Measurements from ENCODE around the gene CMPK2.

CMPK2 gene

GRCh38 chr2:6881046-6881445 is 15.3 kb upstream of the CMPK2 start:
- Histone ChIP-seq H3K27me3 (replicated peaks; ENCODE audit: control insufficient read depth, insufficient read depth, low read length, poor library complexity, severe bottlenecking) (no peaks in the 10 kb centered on the region), H3K4me3 (ENCODE audit: insufficient read depth, low read depth, low read length, poor library complexity, severe bottlenecking) (no peak overlapping the region), H3K27ac (ENCODE audit: insufficient read depth, low read length, poor library complexity, severe bottlenecking) (no peak overlapping the region), H3K36me3 (ENCODE audit: control insufficient read depth, insufficient read depth, low read length) (no peaks in the 10 kb centered on the region), H3K9me3 (ENCODE audit: control insufficient read depth, low read length) (no peaks in the 10 kb centered on the region), H3K4me1 (ENCODE audit: control insufficient read depth, insufficient read depth, low read length, poor library complexity, severe bottlenecking) (peaks cover 22% of the 10 kb centered on the region)
- no peak for DNase-seq

- DNase-seq, result no peak
- H3K4me1 ChIP-seq (ENCODE audit: control insufficient read depth, insufficient read depth, low read length, poor library complexity, severe bottlenecking), result peaks cover 22% of the 10 kb centered on the region
- no peaks in the 10 kb centered on the region for H3K9me3 ChIP-seq (ENCODE audit: control insufficient read depth, low read length)
- H3K27ac ChIP-seq (ENCODE audit: insufficient read depth, low read length, poor library complexity, severe bottlenecking), result no peak overlapping the region
- no peak overlapping the region for H3K4me3 ChIP-seq (ENCODE audit: insufficient read depth, low read depth, low read length, poor library complexity, severe bottlenecking)
- no peaks in the 10 kb centered on the region for H3K27me3 ChIP-seq (replicated peaks; ENCODE audit: control insufficient read depth, insufficient read depth, low read length, poor library complexity, severe bottlenecking)
- no peaks in the 10 kb centered on the region for H3K36me3 ChIP-seq (ENCODE audit: control insufficient read depth, insufficient read depth, low read length)
Measured at GRCh38 chr2:6880200-6880733, 14.6 kb upstream of the CMPK2 start.

GRCh38 chr2:6879011-6879410 is 13.3 kb upstream of the CMPK2 start:
- DNase-seq, result no peak
- Histone ChIP-seq H3K27ac (ENCODE audit: insufficient read depth, low read length, poor library complexity, severe bottlenecking) (no peak overlapping the region), H3K4me3 (ENCODE audit: insufficient read depth, low read depth, low read length, poor library complexity, severe bottlenecking) (no peak overlapping the region), H3K9me3 (ENCODE audit: control insufficient read depth, low read length) (no peaks in the 10 kb centered on the region), H3K27me3 (replicated peaks; ENCODE audit: control insufficient read depth, insufficient read depth, low read length, poor library complexity, severe bottlenecking) (no peaks in the 10 kb centered on the region), H3K4me1 (ENCODE audit: control insufficient read depth, insufficient read depth, low read length, poor library complexity, severe bottlenecking) (peaks cover 22% of the 10 kb centered on the region), H3K36me3 (ENCODE audit: control insufficient read depth, insufficient read depth, low read length) (no peaks in the 10 kb centered on the region)

GRCh38 chr2:6878549-6878948 is 12.8 kb upstream of the CMPK2 start:
- Histone ChIP-seq H3K27ac (ENCODE audit: insufficient read depth, low read length, poor library complexity, severe bottlenecking) (no peak overlapping the region), H3K4me1 (ENCODE audit: control insufficient read depth, insufficient read depth, low read length, poor library complexity, severe bottlenecking) (peaks cover 22% of the 10 kb centered on the region), H3K27me3 (replicated peaks; ENCODE audit: control insufficient read depth, insufficient read depth, low read length, poor library complexity, severe bottlenecking) (no peaks in the 10 kb centered on the region), H3K9me3 (ENCODE audit: control insufficient read depth, low read length) (no peaks in the 10 kb centered on the region), H3K36me3 (ENCODE audit: control insufficient read depth, insufficient read depth, low read length) (no peaks in the 10 kb centered on the region), H3K4me3 (ENCODE audit: insufficient read depth, low read depth, low read length, poor library complexity, severe bottlenecking) (no peak overlapping the region)
- DNase-seq, result no peak

GRCh38 chr2:6877402-6878304 is 11.9 kb upstream of the CMPK2 start, which contains the start of gene RSAD2:
Gene RSAD2 (plus strand): TSS chr2:6877777. CDS start chr2:6877801, 24 bp downstream.
- Histone ChIP-seq H3K27ac (ENCODE audit: insufficient read depth, low read length, poor library complexity, severe bottlenecking) (no peak within 1 kb of the TSS), H3K4me3 (ENCODE audit: insufficient read depth, low read depth, low read length, poor library complexity, severe bottlenecking) (peak within 1 kb of the TSS; percentile 65), H3K36me3 (ENCODE audit: control insufficient read depth, insufficient read depth, low read length) (no peaks in the 10 kb centered on the region), H3K27me3 (replicated peaks; ENCODE audit: control insufficient read depth, insufficient read depth, low read length, poor library complexity, severe bottlenecking) (no peaks in the 10 kb centered on the region), H3K9me3 (ENCODE audit: control insufficient read depth, low read length) (no peaks in the 10 kb centered on the region), H3K4me1 (ENCODE audit: control insufficient read depth, insufficient read depth, low read length, poor library complexity, severe bottlenecking) (peaks cover 22% of the 10 kb centered on the region)
- peak in 1 of 3 donors; percentile 3 for DNase-seq

- no peak for DNase-seq
- Histone ChIP-seq H3K4me1 (ENCODE audit: control insufficient read depth, insufficient read depth, low read length, poor library complexity, severe bottlenecking) (peaks cover 22% of the 10 kb centered on the region), H3K4me3 (ENCODE audit: insufficient read depth, low read depth, low read length, poor library complexity, severe bottlenecking) (no peak overlapping the region), H3K36me3 (ENCODE audit: control insufficient read depth, insufficient read depth, low read length) (no peaks in the 10 kb centered on the region), H3K27me3 (replicated peaks; ENCODE audit: control insufficient read depth, insufficient read depth, low read length, poor library complexity, severe bottlenecking) (no peaks in the 10 kb centered on the region), H3K27ac (ENCODE audit: insufficient read depth, low read length, poor library complexity, severe bottlenecking) (no peak overlapping the region), H3K9me3 (ENCODE audit: control insufficient read depth, low read length) (no peaks in the 10 kb centered on the region)
Measured at GRCh38 chr2:6876309-6876708, 10.6 kb upstream of the CMPK2 start.

GRCh38 chr2:6874032-6874431 is 8.3 kb upstream of the CMPK2 start:
- H3K4me1 ChIP-seq (ENCODE audit: control insufficient read depth, insufficient read depth, low read length, poor library complexity, severe bottlenecking), result peaks cover 16% of the 10 kb centered on the region
- H3K36me3 ChIP-seq (ENCODE audit: control insufficient read depth, insufficient read depth, low read length), result no peaks in the 10 kb centered on the region
- no peak for DNase-seq
- H3K27ac ChIP-seq (ENCODE audit: insufficient read depth, low read length, poor library complexity, severe bottlenecking), result no peak overlapping the region
- no peaks in the 10 kb centered on the region for H3K27me3 ChIP-seq (replicated peaks; ENCODE audit: control insufficient read depth, insufficient read depth, low read length, poor library complexity, severe bottlenecking)
- H3K9me3 ChIP-seq (ENCODE audit: control insufficient read depth, low read length), result no peaks in the 10 kb centered on the region
- no peak overlapping the region for H3K4me3 ChIP-seq (ENCODE audit: insufficient read depth, low read depth, low read length, poor library complexity, severe bottlenecking)

- no peak for DNase-seq
- H3K27ac ChIP-seq (ENCODE audit: insufficient read depth, low read length, poor library complexity, severe bottlenecking), result no peak overlapping the region
- no peaks in the 10 kb centered on the region for H3K9me3 ChIP-seq (ENCODE audit: control insufficient read depth, low read length)
- H3K27me3 ChIP-seq (replicated peaks; ENCODE audit: control insufficient read depth, insufficient read depth, low read length, poor library complexity, severe bottlenecking), result no peaks in the 10 kb centered on the region
- H3K36me3 ChIP-seq (ENCODE audit: control insufficient read depth, insufficient read depth, low read length), result no peaks in the 10 kb centered on the region
- H3K4me1 ChIP-seq (ENCODE audit: control insufficient read depth, insufficient read depth, low read length, poor library complexity, severe bottlenecking), result no peaks in the 10 kb centered on the region
- no peak overlapping the region for H3K4me3 ChIP-seq (ENCODE audit: insufficient read depth, low read depth, low read length, poor library complexity, severe bottlenecking)
Measured at GRCh38 chr2:6872394-6872793, 6.7 kb upstream of the CMPK2 start.

GRCh38 chr2:6866982-6867381 is 1.3 kb upstream of the CMPK2 start:
- no peak overlapping the region for H3K4me3 ChIP-seq (ENCODE audit: insufficient read depth, low read depth, low read length, poor library complexity, severe bottlenecking)
- H3K9me3 ChIP-seq (ENCODE audit: control insufficient read depth, low read length), result no peaks in the 10 kb centered on the region
- H3K27me3 ChIP-seq (replicated peaks; ENCODE audit: control insufficient read depth, insufficient read depth, low read length, poor library complexity, severe bottlenecking), result no peaks in the 10 kb centered on the region
- no peak for DNase-seq
- no peak overlapping the region for H3K27ac ChIP-seq (ENCODE audit: insufficient read depth, low read length, poor library complexity, severe bottlenecking)
- no peaks in the 10 kb centered on the region for H3K4me1 ChIP-seq (ENCODE audit: control insufficient read depth, insufficient read depth, low read length, poor library complexity, severe bottlenecking)
- peaks cover 2% of the 10 kb centered on the region for H3K36me3 ChIP-seq (ENCODE audit: control insufficient read depth, insufficient read depth, low read length)

GRCh38 chr2:6866275-6866671 is 566 bp upstream of the CMPK2 start:
- no peaks in the 10 kb centered on the region for H3K27me3 ChIP-seq (replicated peaks; ENCODE audit: control insufficient read depth, insufficient read depth, low read length, poor library complexity, severe bottlenecking)
- peaks cover 9% of the 10 kb centered on the region for H3K36me3 ChIP-seq (ENCODE audit: control insufficient read depth, insufficient read depth, low read length)
- H3K27ac ChIP-seq (ENCODE audit: insufficient read depth, low read length, poor library complexity, severe bottlenecking), result peak overlapping the region; percentile 54
- H3K4me3 ChIP-seq (ENCODE audit: insufficient read depth, low read depth, low read length, poor library complexity, severe bottlenecking), result peak overlapping the region; percentile 78
- H3K4me1 ChIP-seq (ENCODE audit: control insufficient read depth, insufficient read depth, low read length, poor library complexity, severe bottlenecking), result no peaks in the 10 kb centered on the region
- no peak for DNase-seq
- H3K9me3 ChIP-seq (ENCODE audit: control insufficient read depth, low read length), result no peaks in the 10 kb centered on the region
